WTC11 (cell line): ENCODE results near the gene EPHX1.

Source experiments
- CBFB ChIP-seq: sonication (generic); formaldehyde crosslinking; IDR thresholded peaks from 2 replicates; pipeline ENCODE4 v1.8.1; 2022; ENCODE audit warnings: mild to moderate bottlenecking, low read depth, missing genetic modification reagents
- FOXP1 ChIP-seq: sonication (generic); formaldehyde crosslinking; IDR thresholded peaks from 2 replicates; pipeline ENCODE4 v1.8.0; 2022; ENCODE audit warnings: missing genetic modification reagents, mild to moderate bottlenecking, moderate library complexity, borderline replicate concordance
- ZNF425 ChIP-seq: fragments of 250-450 bp; sonication (Bioruptor Pico); conservative IDR thresholded peaks from 2 replicates; pipeline ENCODE4 v1.9.0; 2021; ENCODE audit warnings: mild to moderate bottlenecking

GRCh38 chr1:225885336-225885735 lies 75.4 kb downstream of the EPHX1 start:
- no peak for TF ChIP-seq FOXP1 (CRISPR knock-in tag)
- TF ChIP-seq CBFB (CRISPR knock-in tag) = no peak
- no peak for TF ChIP-seq ZNF425 (CRISPR knock-in tag)
